Progenitor cell of endocrine pancreas (in vitro differentiated cells): ENCODE results near the gene ABTB2. TPM values are rescaled to one million over a fixed set of nuclear protein-coding genes. Genes with fewer than 3 reads are reported as not detected.

ENCODE experiments used
- DNase-seq: peaks from one replicate; pipeline ENCODE4 v3.0.0; 2021; ENCODE audit warnings: low spot score; ENCODE audit not compliant: unreplicated experiment
- H3K27ac Mint-ChIP-seq: 2 replicates; pipeline ENCODE4 v1.8.0; 2021; ENCODE audit warnings: mild to moderate bottlenecking, moderate library complexity, mixed read lengths
- H3K27me3 Mint-ChIP-seq: 2 replicates; pipeline ENCODE4 v1.8.0; 2021; ENCODE audit warnings: mixed read lengths
- H3K36me3 Mint-ChIP-seq: 2 replicates; pipeline ENCODE4 v1.8.0; 2022; ENCODE audit warnings: mixed read lengths; ENCODE audit not compliant: insufficient read depth
- H3K4me1 Mint-ChIP-seq: 2 replicates; pipeline ENCODE4 v1.8.0; 2021; ENCODE audit warnings: low read depth, mixed read lengths
- H3K4me3 Mint-ChIP-seq: 2 replicates; pipeline ENCODE4 v1.8.0; 2021; ENCODE audit warnings: low read depth, mild to moderate bottlenecking, moderate library complexity, mixed read lengths
- H3K9me3 Mint-ChIP-seq: 2 replicates; pipeline ENCODE4 v1.8.0; 2021; ENCODE audit warnings: low read depth, mixed read lengths
- CTCF ChIP-seq: fragments of 200-600 bp; sonication (generic); IDR thresholded peaks from one replicate; pipeline ENCODE4 v1.5.0; 2021; ENCODE audit warnings: antibody characterized with exemption, mild to moderate bottlenecking; ENCODE audit not compliant: unreplicated experiment
- total RNA-seq: library from RNA; stranded (reverse); gene quantifications from 2 replicates; pipeline ENCODE4 v1.2.1, GENCODE V29; 2021

ABTB2 gene
- total RNA-seq, 1 donor from 2014 or later: 19.5 TPM

- H3K4me1 Mint-ChIP-seq: peaks cover 28% of the 10 kb centered on the region
- peak overlapping the region; percentile 91 for H3K27ac Mint-ChIP-seq
- peak overlapping the region; percentile 49 for H3K4me3 Mint-ChIP-seq
- peak; percentile 31 for DNase-seq
- no peak for TF ChIP-seq CTCF
- no peaks in the 10 kb centered on the region for H3K36me3 Mint-ChIP-seq
- H3K27me3 Mint-ChIP-seq: no peaks in the 10 kb centered on the region
- no peaks in the 10 kb centered on the region for H3K9me3 Mint-ChIP-seq
These were observed 25.3 kb downstream of the ABTB2 start for GRCh38 chr11:34332524-34332923.

- no peak for DNase-seq
- Mint-ChIP-seq H3K27ac (no peak overlapping the region), H3K9me3 (no peaks in the 10 kb centered on the region), H3K4me1 (peaks cover 28% of the 10 kb centered on the region), H3K36me3 (no peaks in the 10 kb centered on the region), H3K4me3 (no peak overlapping the region), H3K27me3 (no peaks in the 10 kb centered on the region)
- TF ChIP-seq CTCF: no peak
These were observed 26.1 kb downstream of the ABTB2 start for GRCh38 chr11:34331736-34332135.

GRCh38 chr11:34331329-34331728 is 26.5 kb downstream of the ABTB2 start:
- Mint-ChIP-seq H3K9me3 (no peaks in the 10 kb centered on the region), H3K4me3 (no peak overlapping the region), H3K27ac (no peak overlapping the region), H3K27me3 (no peaks in the 10 kb centered on the region), H3K36me3 (no peaks in the 10 kb centered on the region), H3K4me1 (peaks cover 28% of the 10 kb centered on the region)
- no peak for TF ChIP-seq CTCF
- DNase-seq: no peak

GRCh38 chr11:34330653-34331052 is 27.2 kb downstream of the ABTB2 start:
- TF ChIP-seq CTCF: no peak
- Mint-ChIP-seq H3K36me3 (no peaks in the 10 kb centered on the region), H3K4me3 (no peak overlapping the region), H3K9me3 (no peaks in the 10 kb centered on the region), H3K27me3 (no peaks in the 10 kb centered on the region), H3K27ac (no peak overlapping the region), H3K4me1 (peaks cover 28% of the 10 kb centered on the region)
- no peak for DNase-seq

- Mint-ChIP-seq H3K4me1 (peaks cover 28% of the 10 kb centered on the region), H3K9me3 (no peaks in the 10 kb centered on the region), H3K27me3 (no peaks in the 10 kb centered on the region), H3K36me3 (no peaks in the 10 kb centered on the region), H3K4me3 (no peak overlapping the region), H3K27ac (no peak overlapping the region)
- no peak for DNase-seq
- TF ChIP-seq CTCF: no peak
These were observed 27.9 kb downstream of the ABTB2 start for GRCh38 chr11:34329876-34330275.
